B cell (primary cell): Measurements from ENCODE around the gene TWF2. TPM values are rescaled to one million over a fixed set of nuclear protein-coding genes. Genes with fewer than 3 reads are reported as not detected.

Source experiments
- ATAC-seq: fragments of 200-7000 bp; cut with Tn5 transposase; one replicate; pipeline ENCODE4 v1.10.0; 2021; ENCODE audit warnings: low read depth, mild to moderate bottlenecking, moderate number of reproducible peaks, moderate library complexity
- CTCF ChIA-PET: fragments of 350-600 bp; sonication (Branson Sonifier 250); formaldehyde crosslinking; loops from one replicate; lab custom pipeline; 2021; ENCODE audit warnings: antibody characterized with exemption, inconsistent platforms; lab: Charles Lee
- POLR2A ChIA-PET: fragments of 350-600 bp; sonication (Branson Sonifier 250); formaldehyde crosslinking; loops from one replicate; lab custom pipeline; 2021; ENCODE audit warnings: antibody characterized with exemption; lab: Charles Lee
- DNase-seq: peaks from one replicate; pipeline ENCODE4 v3.0.0; 2013
- H2AFZ ChIP-seq: 2 replicates; pipeline ENCODE4 v1.6.1; 2012; ENCODE audit warnings: mild to moderate bottlenecking, low read depth, low read length; ENCODE audit not compliant: insufficient read depth, poor library complexity, severe bottlenecking
- H3K27ac ChIP-seq, 2 donors: 1 replicate in 1 of 2; 2 replicates in 1 of 2; pipeline ENCODE4 v1.5.1; 2012 to 2013; ENCODE audit warnings: low read length in 2 of 2, mild to moderate bottlenecking in 2 of 2, moderate library complexity in 1 of 2
- H3K27me3 ChIP-seq, 4 experiments: fragments of 200-600 bp in 1 of 4; sonication (generic) in 1 of 4; replicated peaks in 1 of 4; 1 replicate in 2 of 4; 2 replicates in 2 of 4; pipeline versions ENCODE4 v1.6.1 to v1.7.0; 2013 to 2016; ENCODE audit warnings: low read length in 3 of 4, mild to moderate bottlenecking in 2 of 4, mixed read lengths in 1 of 4, moderate library complexity in 1 of 4; ENCODE audit not compliant: insufficient read depth in 4 of 4, control insufficient read depth in 3 of 4; ENCODE audit errors: control extremely low read depth in 1 of 4
- H3K36me3 ChIP-seq, 2 experiments: replicated peaks in 1 of 2; 1 replicate in 1 of 2; 2 replicates in 1 of 2; pipeline versions ENCODE4 v1.6.1 to v1.7.1; 2013; ENCODE audit warnings: low read length in 1 of 2; ENCODE audit not compliant: insufficient read depth in 2 of 2, control insufficient read depth in 1 of 2; ENCODE audit errors: control extremely low read depth in 1 of 2, extremely low read depth in 1 of 2
- H3K4me1 ChIP-seq, 2 donors: fragments of 200-600 bp in 1 of 2; sonication (generic) in 1 of 2; 1 replicate in 1 of 2; 2 replicates in 1 of 2; pipeline versions ENCODE4 v1.5.1 to v1.6.1; 2013 to 2017; ENCODE audit warnings: low read length in 2 of 2; ENCODE audit not compliant: control insufficient read depth in 2 of 2, insufficient read depth in 2 of 2
- H3K4me2 ChIP-seq: replicated peaks from 2 replicates; pipeline ENCODE3; 2012; ENCODE audit warnings: mild to moderate bottlenecking, low read depth, low read length; ENCODE audit not compliant: poor library complexity, severe bottlenecking
- H3K4me3 ChIP-seq, 5 experiments: fragments of 200-600 bp in 1 of 5; sonication (generic) in 1 of 5; 1 replicate in 3 of 5; 2 replicates in 2 of 5; pipeline versions ENCODE4 v1.5.1 to v1.7.0; 2011 to 2016; ENCODE audit warnings: low read length in 4 of 5, mild to moderate bottlenecking in 4 of 5, low read depth in 2 of 5, control low read depth in 1 of 5, moderate library complexity in 1 of 5; ENCODE audit not compliant: insufficient read depth in 1 of 5; ENCODE audit errors: control extremely low read depth in 1 of 5, extremely low read depth in 1 of 5
- H3K79me2 ChIP-seq: fragments of 200-600 bp; sonication (generic); one replicate; pipeline ENCODE4 v1.6.0; 2016; ENCODE audit warnings: low read length; ENCODE audit not compliant: control insufficient read depth, insufficient read depth
- H3K9ac ChIP-seq: fragments of 200-600 bp; sonication (generic); 2 replicates; pipeline ENCODE4 v1.6.1; 2017; ENCODE audit warnings: mild to moderate bottlenecking, low read length, moderate library complexity
- H3K9me3 ChIP-seq, 3 donors: one replicate each; pipeline versions ENCODE4 v1.6.1 to v1.7.1; 2013; ENCODE audit warnings: low read length in 2 of 3; ENCODE audit not compliant: control insufficient read depth in 2 of 3, insufficient read depth in 1 of 3; ENCODE audit errors: control extremely low read depth in 1 of 3
- H4K20me1 ChIP-seq: 2 replicates; pipeline ENCODE4 v1.6.0; 2012; ENCODE audit warnings: mild to moderate bottlenecking, low read length; ENCODE audit not compliant: insufficient read depth, control insufficient read depth, poor library complexity, severe bottlenecking
- H3K27ac Mint-ChIP-seq: one replicate; pipeline ENCODE4 v1.8.0; 2021; ENCODE audit warnings: mixed read lengths
- H3K27me3 Mint-ChIP-seq: one replicate; pipeline ENCODE4 v1.8.0; 2021; ENCODE audit warnings: mixed read lengths
- H3K4me1 Mint-ChIP-seq: one replicate; pipeline ENCODE4 v1.8.0; 2021; ENCODE audit warnings: mixed read lengths
- H3K4me3 Mint-ChIP-seq: one replicate; pipeline ENCODE4 v1.8.0; 2021; ENCODE audit warnings: mixed read lengths
- H3K9me3 Mint-ChIP-seq: one replicate; pipeline ENCODE4 v1.8.0; 2022; ENCODE audit warnings: mixed read lengths; ENCODE audit not compliant: insufficient read depth
- CTCF ChIP-seq: fragments of 200-600 bp; IDR thresholded peaks from one replicate; pipeline ENCODE4 v1.8.0; 2022; ENCODE audit warnings: antibody characterized with exemption, mild to moderate bottlenecking
- EZH2 ChIP-seq: IDR thresholded peaks from 2 replicates; pipeline ENCODE4 v1.6.1; 2012; ENCODE audit warnings: borderline replicate concordance, low read depth, mild to moderate bottlenecking, moderate library complexity, low read length; ENCODE audit not compliant: insufficient read depth, poor library complexity, severe bottlenecking
- WGBS: methylation state at CpG from one replicate; pipeline ENCODE4 v1.1.5; 2013; ENCODE audit warnings: missing lambda C conversion rate; ENCODE audit not compliant: insufficient coverage; 5-methylcytosine and 5-hydroxymethylcytosine counted together
- intact Hi-C: fragments of 100-400 bp; cut with micrococcal nuclease; formaldehyde crosslinking; loops from one replicate; pipeline ENCODE4 v1.10.0; 2022
- polyA minus RNA-seq: library from RNA; depleted of rRNA, polyadenylated mRNA; stranded (reverse); fragments of >200 nt; gene quantifications from 2 replicates; pipeline ENCODE4 v1.2.3, GENCODE V29; 2012
- polyA plus RNA-seq: library from polyadenylated mRNA; depleted of rRNA; stranded (reverse); fragments of >200 nt; gene quantifications from 2 replicates; pipeline ENCODE4 v1.2.3, GENCODE V29; 2012
- total RNA-seq, 2 donors: library from RNA; stranded (reverse); fragments of 120-200 nt in 1 of 2; gene quantifications; 1 replicate in 1 of 2; 2 replicates in 1 of 2; pipeline versions ENCODE4 v1.2.3 to v1.2.4, GENCODE V29; 2013 to 2022

Gene TWF2
- total RNA-seq (53.5 and 60.3 TPM in 2 replicates), polyA plus RNA-seq (59.7 and 88.2 TPM in 2 replicates), polyA minus RNA-seq (64.8 and 76.5 TPM in 2 replicates)
- total RNA-seq (2013): 40.7 TPM

DNA sequence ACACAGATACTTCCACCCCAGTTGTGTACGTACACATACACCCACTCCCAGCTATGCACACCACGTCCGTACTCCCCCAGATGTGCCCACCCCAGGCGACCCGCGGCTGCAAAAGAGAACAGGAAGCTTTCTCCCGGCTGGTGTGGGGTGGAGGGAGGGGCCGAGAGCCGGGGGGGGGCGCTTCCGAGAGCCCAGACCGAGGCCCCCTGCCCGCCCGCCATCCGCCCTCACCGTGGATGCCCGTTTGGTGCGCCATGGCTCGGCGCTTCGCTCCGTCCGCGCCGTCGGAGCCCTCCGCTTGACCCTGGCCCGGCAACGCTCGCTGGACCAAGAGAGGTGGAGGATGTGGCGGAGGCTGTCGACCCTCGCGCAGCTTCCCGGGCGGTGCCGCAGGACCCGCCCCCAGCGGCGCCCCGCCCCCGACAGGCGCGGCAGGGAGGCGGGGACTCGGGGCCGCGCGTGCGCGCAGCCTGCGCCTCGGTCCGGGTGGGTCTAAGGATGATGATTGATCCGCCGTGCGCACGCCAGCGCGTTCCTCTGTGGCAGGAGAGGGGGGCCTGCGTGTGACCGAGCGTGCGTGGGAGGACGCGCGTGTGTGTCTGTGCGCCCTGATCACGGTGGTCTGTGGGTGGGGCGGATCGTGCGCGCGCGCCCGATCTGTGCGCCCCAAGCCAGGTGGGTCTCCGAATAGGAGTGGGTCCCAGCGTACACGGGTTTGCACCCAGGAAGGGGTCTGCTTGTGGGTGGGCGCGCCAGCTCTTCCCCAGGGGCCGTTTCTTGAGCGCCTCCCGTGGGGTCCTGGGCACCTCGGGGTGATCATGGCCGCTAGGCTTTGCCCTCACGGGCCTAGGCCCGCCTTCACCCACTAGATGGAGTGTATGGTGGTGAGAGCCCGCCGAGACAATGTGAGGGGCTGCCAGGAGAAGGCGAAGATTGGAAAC lies at the start of gene TWF2:
TWF2 (minus strand) TSS at position 398 of the 941 bp plus-strand sequence; CDS start at position 256, 142 bp downstream.
- POLR2A ChIA-PET: interaction anchor here (0.6 to 3.1 kb wide), 10 partner anchors 10 to 89 kb away, joined by 3 to 28 read pairs (median 6); partner anchors contain the start of genes GLYCTK, TLR9 and WDR82
- TF ChIP-seq CTCF: peak; percentile 68
- TF ChIP-seq EZH2: no peak
- Histone ChIP-seq H3K4me2 (peak within 1 kb of the TSS; percentile 78), H3K9ac (peak within 1 kb of the TSS; percentile 83), H3K36me3 (peaks cover 6 to 25% of the 10 kb centered on the region in 2 experiments), H3K27ac (peak within 1 kb of the TSS; percentile 53 to 63), H3K79me2 (peaks cover 64% of the 10 kb centered on the region), H3K27me3 (no peaks in the 10 kb centered on the region), H3K4me1 (peaks cover 41 to 56% of the 10 kb centered on the region in 2 donors), H3K9me3 (no peaks in the 10 kb centered on the region), H3K4me3 (peak within 1 kb of the TSS; percentile 75 to 99 (median 93)), H4K20me1 (peaks cover 44% of the 10 kb centered on the region), H2AFZ (peak within 1 kb of the TSS; percentile 94)
- WGBS: under 1% methylated on average over 88 of the region's 92 CpGs
- intact Hi-C loops: loop anchor here (1.0 kb wide), 4 partner anchors 8 to 39 kb away; partner anchors contain the start of genes TLR9 and WDR82
- no peaks in the 10 kb centered on the region for H3K27me3 Mint-ChIP-seq
- DNase-seq (peak; percentile 92), ATAC-seq (peak; percentile 90)
- CTCF ChIA-PET: interaction anchor here (1.0 to 18.5 kb wide), 5 partner anchors 14 to 100 kb away, joined by 6 to 237 read pairs (median 32); partner anchors contain the start of genes TLR9 and WDR82
- H3K27ac Mint-ChIP-seq: peak within 1 kb of the TSS; percentile 93
- peak within 1 kb of the TSS; percentile 99 for H3K4me3 Mint-ChIP-seq
- peaks cover 61% of the 10 kb centered on the region for H3K4me1 Mint-ChIP-seq
- H3K9me3 Mint-ChIP-seq: no peaks in the 10 kb centered on the region
